HT1080 (cell line): Measurements from ENCODE around the gene ISM1. TPM values are rescaled to one million over a fixed set of nuclear protein-coding genes. Genes with fewer than 3 reads are reported as not detected.

Source experiments
- DNase-seq: peaks from one replicate; pipeline ENCODE4 v3.0.0-alpha.2; 2015; ENCODE audit warnings: low read depth
- total RNA-seq: library from RNA; depleted of rRNA; stranded (reverse); fragments of >200 nt; shearing (Covaris generic); gene quantifications from 2 replicates; pipeline ENCODE4 v1.2.3, GENCODE V29; 2014; rRNA removed

ISM1 gene
- total RNA-seq, 1 experiment from 2014 or later = 2.6 TPM

GRCh38 chr20:13341737-13342393 lies 120.8 kb downstream of the ISM1 start:
- DNase-seq = no peak

DNA sequence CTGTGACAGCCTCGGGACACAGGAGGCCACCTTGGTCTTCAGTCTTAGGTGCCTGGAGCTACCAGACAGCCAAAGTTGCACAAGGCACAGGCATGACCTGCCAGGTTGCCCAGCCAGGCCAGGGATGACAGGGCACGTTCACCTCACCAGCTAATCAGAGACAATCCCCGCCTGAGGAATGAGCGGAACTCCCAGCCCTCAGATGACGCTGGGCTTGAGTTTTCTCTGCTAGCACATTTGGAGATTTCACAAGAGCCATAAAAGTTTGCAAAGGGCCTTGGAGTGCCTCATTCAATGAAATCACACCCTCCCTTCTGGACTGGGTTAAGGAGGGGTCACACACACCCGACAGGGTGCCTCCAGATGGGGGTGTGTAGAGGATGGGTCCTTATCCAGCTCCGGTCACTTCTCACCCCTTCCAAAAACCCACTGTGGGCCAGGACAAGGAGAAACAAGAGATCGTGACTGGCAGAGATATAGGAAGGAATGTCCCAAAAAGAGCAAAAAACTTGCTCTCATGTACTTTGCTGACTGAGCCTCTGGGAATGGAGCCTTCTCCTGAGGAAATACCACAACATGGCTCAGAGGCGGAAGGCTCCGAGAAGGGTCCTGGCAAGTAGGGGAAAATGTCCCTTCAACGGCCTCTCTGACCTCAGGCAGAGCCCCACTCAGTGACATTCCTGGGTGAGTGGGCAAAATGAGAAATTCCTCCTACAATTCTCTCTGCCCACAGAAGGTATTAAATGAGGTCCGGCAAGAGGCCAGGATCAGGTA lies 121.6 kb downstream of the ISM1 start:
- DNase-seq = no peak

DNA sequence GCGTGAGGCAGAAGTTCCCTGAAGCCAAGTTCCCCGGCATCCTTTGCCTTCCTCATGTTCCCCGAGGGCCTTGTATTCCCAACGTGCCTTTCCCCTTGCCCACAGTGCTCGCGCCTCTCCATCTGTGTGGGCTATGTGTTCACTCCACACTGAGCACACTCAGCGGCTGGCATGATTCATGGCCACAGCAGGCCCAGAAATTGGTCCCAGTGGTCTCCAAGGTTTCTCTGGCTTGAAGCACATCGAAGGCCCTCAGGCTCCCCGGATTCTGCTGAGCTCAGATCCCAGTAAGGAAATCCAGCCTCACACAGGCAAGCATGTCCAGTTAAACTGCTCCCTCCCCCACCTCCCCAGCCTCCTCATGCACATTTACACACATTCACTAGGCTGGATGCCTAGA lies 123.6 kb downstream of the ISM1 start:
- DNase-seq = no peak

DNA sequence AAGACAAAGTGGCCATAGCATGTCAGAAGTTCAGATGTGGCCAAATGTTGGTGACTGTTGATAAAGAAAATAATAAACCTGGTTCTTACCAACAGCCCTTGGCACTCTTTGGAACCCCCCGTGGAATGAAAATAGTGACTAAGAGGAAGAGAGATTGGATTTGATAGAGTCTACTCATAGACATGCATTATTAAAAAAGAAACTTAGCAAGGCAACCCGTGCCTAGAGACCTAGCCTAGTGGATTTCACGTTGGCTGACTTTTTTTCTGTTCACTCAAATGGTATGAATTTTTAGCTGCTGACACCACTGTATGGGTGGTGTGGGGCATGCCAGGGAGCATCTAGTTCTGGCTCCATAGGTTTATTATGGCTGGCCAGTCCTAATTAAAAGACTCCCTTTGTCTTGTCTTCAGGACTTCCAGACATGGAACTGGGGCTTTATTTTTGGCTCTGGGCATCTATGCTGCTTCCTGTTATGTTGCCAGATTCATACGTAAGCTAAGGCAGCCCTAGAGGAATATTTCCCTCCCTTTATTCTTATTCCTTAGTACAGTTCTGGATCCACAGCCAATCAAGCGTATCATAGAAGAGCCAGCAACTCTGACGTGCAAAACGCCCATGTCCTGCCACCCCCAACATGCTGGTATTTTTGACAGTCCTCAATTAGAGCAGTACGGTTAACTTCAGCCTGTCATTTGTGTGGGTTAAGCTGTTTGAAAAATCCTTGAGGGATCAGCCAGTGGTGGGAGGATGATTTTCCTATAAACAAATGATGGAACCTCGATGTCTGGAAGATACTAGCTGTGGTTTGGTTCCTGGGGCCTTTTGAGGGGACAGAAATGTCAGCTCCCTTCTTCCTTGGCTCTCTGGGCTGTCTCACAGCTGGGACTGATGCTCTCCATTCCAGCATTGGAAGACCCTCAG lies 127.5 kb downstream of the ISM1 start:
- no peak for DNase-seq

- DNase-seq = no peak
Observed at GRCh38 chr20:13349235-13349604, 128.1 kb downstream of the ISM1 start.

Other genes starting within 250 kb of the ISM1 start
- 6.5 and 8.6 TPM in 2 replicates for gene SPTLC3, start 212.3 kb upstream of the ISM1 start, total RNA-seq